Aorta (tissue), 5 donors: ENCODE data around the gene ANKRD11. TPM values are rescaled to one million over a fixed set of nuclear protein-coding genes. Genes with fewer than 3 reads are reported as not detected.

Experiments used
- ATAC-seq: fragments of 200-7000 bp; cut with Tn5 transposase; one replicate; pipeline ENCODE4 v1.9.1; 2022; ENCODE audit warnings: moderate library complexity; ENCODE audit not compliant: low FRiP score
- DNase-seq, 2 donors: peaks; one replicate each; pipeline ENCODE4 v3.0.0-alpha.2; 2020
- H3K27ac ChIP-seq, 2 donors: one replicate each; pipeline ENCODE4 v1.5.1; 2013; ENCODE audit warnings: low read length in 2 of 2, mild to moderate bottlenecking in 2 of 2, moderate library complexity in 2 of 2, control low read depth in 1 of 2, inconsistent platforms in 1 of 2, low read depth in 1 of 2
- H3K27me3 ChIP-seq, 2 donors: one replicate each; pipeline ENCODE4 v1.6.1; 2013; ENCODE audit warnings: control low read depth in 1 of 2, low read length in 1 of 2, mild to moderate bottlenecking in 1 of 2, moderate library complexity in 1 of 2; ENCODE audit not compliant: insufficient read depth in 2 of 2, control insufficient read depth in 1 of 2
- H3K36me3 ChIP-seq, 2 donors: one replicate each; pipeline ENCODE4 v1.6.1; 2013; ENCODE audit warnings: control low read depth in 1 of 2, low read length in 1 of 2, mild to moderate bottlenecking in 1 of 2; ENCODE audit not compliant: insufficient read depth in 2 of 2, control insufficient read depth in 1 of 2
- H3K4me1 ChIP-seq, 2 donors: one replicate each; pipeline ENCODE4 v1.6.1; 2013; ENCODE audit warnings: low read length in 2 of 2, control low read depth in 1 of 2, mild to moderate bottlenecking in 1 of 2, moderate library complexity in 1 of 2; ENCODE audit not compliant: insufficient read depth in 2 of 2, control insufficient read depth in 1 of 2
- H3K4me3 ChIP-seq, 2 donors: one replicate each; pipeline ENCODE4 v1.5.1; 2013; ENCODE audit warnings: low read length in 2 of 2, control low read depth in 1 of 2, mild to moderate bottlenecking in 1 of 2
- H3K9me3 ChIP-seq: one replicate; pipeline ENCODE4 v1.6.1; 2013; ENCODE audit warnings: mild to moderate bottlenecking, low read length; ENCODE audit not compliant: control insufficient read depth
- WGBS, 2 donors: extraction: QIAGEN DNeasy Blood & Tissue Kit; methylation state at CpG; one replicate each; pipeline ENCODE4 v1.1.7; 2013; 5-methylcytosine and 5-hydroxymethylcytosine counted together
- intact Hi-C, 2 donors: fragments of 100-400 bp; cut with DNase I; formaldehyde crosslinking; loops; one replicate each; pipeline versions ENCODE4 v1.14.2 to v1.15.0; 2022
- polyA plus RNA-seq, 2 donors: library from polyadenylated mRNA; stranded (reverse); fragments of 200-250 nt; gene quantifications; one replicate each; pipeline ENCODE4 v1.2.3, GENCODE V29; 2013
- total RNA-seq, 2 donors: library from RNA; stranded (reverse); fragmentation: NEBNext Ultra II Directional; extraction: Animal tissue kit (Norgen Biotek cat#: 25700); gene quantifications; one replicate each; pipeline ENCODE4 v1.2.1, GENCODE V29; 2021
- donor health status: healthy with polysubstance abuse.
- donor health status: Bipolar disorder and iron deficiency.
- donor health status: DM: no; HTN: no; CAD: no.
- donor health status: DM: no; HTN: no; CAD: no.
- donor health status: DM: yes; HTN: yes; CAD: no.

The ANKRD11 gene
- total and polyA plus RNA-seq, 4 donors = 34.6 to 139 (median 90.1) TPM

DNA sequence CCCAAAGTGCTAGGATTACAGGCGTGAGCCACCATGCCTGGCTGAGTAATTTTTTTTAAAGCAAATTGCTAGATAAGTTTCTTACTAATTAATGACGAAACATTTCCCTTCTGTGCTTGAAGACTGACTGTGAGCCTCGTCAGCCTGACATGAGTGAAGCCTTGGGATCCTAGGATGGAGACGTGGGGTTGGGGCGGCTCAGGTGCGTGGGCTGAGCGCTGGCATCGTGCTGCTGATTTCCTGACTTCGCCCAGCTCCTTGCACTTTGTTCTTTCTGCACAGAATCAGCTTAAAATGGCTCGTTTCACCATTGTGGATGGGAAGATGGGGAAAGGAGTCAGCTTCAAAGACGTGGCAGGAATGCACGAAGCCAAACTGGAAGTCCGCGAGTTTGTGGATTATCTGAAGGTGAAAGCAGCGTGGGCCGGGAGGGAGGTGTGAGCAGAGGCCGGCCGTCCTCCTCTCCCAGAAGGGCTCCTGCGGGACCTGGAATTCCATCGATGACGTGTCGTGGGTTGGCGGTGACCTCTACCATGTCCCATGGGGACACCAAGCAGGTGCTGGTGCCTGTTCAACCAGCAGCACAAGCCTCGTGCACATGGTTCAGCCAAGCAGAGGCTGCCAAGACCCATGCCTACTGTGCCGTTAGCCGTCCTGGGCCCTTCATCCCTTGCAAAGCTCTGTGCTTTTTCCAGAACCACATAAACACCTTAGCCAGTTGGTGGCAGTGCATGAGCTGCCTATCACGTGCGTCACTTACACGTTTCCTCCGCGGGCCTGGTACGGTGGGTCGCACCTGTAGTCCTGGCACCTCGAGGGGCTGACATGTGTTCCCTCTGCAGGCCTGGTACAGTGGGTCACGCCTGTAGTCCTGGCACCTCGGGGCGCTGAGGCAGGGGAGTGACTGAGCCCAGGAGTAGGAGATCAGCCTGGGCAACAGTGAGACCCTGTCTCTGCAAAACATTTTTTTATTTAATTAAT, 40.3 kb upstream of the ANKRD11 start:
- intact Hi-C loops = no loop called here
- 88 to 89% methylated on average over 37 of the region's 37 CpGs for WGBS, 2 donors
- Histone ChIP-seq H3K36me3 (peaks cover 0 to 6% of the 10 kb centered on the region in 2 donors), H3K4me1 (no peaks in the 10 kb centered on the region), H3K9me3 (no peaks in the 10 kb centered on the region), H3K27me3 (no peaks in the 10 kb centered on the region), H3K27ac (no peak overlapping the region), H3K4me3 (no peak overlapping the region)
- no peak for ATAC-seq
- no peak for DNase-seq

DNA sequence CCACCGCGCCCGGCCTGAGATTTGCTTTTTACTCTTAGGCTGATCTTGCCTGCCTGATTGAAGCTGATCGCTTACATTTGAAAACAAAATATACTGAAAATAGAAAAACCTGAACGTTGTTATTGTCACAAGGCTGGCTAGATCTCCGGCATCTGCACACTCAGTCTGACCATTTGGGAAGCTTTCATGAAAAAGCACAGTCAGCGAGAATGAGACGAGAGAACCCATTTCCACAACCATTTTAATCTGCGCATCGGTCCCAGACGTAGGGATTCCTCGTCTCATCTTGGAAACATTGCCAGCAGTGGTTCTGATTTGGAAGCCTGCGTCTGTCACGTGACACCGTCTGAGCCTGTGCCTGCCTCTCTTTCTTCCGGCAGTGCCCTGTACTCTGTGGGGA, 38.7 kb upstream of the ANKRD11 start:
- 86 to 89% methylated on average over 16 of the region's 16 CpGs for WGBS, 2 donors
- no peak overlapping the region for H3K27ac ChIP-seq

DNA sequence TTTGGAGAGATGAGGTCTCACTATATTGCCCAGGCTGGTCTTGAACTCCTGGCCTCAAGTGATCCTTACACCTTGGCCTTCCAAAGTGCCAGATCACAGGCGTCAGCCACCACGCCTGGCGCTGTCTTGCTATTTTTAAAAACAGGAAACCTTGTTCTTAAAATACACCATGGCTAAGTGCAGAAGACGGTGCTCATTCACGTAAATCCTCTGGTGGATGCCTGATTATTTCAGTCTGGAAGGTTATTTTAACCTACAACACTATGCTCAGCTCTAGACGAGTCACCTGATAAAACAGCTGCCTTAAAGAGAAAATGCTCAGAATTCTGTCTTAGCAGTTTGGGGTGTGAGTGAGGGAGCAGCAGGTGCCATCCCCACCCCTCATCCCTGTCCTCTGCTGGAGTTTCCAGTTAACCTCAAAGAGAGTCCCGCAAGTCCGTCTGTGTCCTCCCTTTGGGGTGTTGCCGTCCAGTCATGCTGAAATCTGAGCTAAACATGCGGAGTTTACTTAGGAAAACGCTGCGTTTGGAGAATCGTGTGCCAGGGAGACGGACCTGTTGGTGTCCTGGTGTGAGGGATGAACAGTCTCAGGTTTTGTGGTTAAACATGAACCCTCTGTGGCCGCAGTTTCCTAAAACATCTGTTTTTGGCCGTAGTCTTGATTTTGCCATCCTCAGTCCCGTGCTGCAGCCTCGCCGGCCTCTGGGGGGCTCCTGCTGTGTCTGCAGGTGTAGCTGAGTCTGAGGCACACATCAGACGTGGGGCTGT, 35.0 kb upstream of the ANKRD11 start:
- H3K9me3 ChIP-seq = no peaks in the 10 kb centered on the region
- peaks cover 0 to 7% of the 10 kb centered on the region in 2 donors for H3K36me3 ChIP-seq
- ATAC-seq (no peak), DNase-seq (no peak)
- H3K4me1 ChIP-seq = no peaks in the 10 kb centered on the region
- H3K27ac ChIP-seq = no peak overlapping the region
- H3K4me3 ChIP-seq = no peak overlapping the region
- H3K27me3 ChIP-seq = no peaks in the 10 kb centered on the region
- intact Hi-C loops = no loop called here
- WGBS, 2 donors = 72 to 78% methylated on average over 20 of the region's 20 CpGs

More for the DNA sequence above, 38.7 kb upstream of the ANKRD11 start:
- Histone ChIP-seq H3K9me3 (no peaks in the 10 kb centered on the region), H3K4me1 (no peaks in the 10 kb centered on the region), H3K36me3 (peaks cover 0 to 5% of the 10 kb centered on the region in 2 donors), H3K4me3 (no peak overlapping the region), H3K27me3 (no peaks in the 10 kb centered on the region)
- ATAC-seq = no peak
- intact Hi-C loops = no loop called here
- DNase-seq = no peak

DNA sequence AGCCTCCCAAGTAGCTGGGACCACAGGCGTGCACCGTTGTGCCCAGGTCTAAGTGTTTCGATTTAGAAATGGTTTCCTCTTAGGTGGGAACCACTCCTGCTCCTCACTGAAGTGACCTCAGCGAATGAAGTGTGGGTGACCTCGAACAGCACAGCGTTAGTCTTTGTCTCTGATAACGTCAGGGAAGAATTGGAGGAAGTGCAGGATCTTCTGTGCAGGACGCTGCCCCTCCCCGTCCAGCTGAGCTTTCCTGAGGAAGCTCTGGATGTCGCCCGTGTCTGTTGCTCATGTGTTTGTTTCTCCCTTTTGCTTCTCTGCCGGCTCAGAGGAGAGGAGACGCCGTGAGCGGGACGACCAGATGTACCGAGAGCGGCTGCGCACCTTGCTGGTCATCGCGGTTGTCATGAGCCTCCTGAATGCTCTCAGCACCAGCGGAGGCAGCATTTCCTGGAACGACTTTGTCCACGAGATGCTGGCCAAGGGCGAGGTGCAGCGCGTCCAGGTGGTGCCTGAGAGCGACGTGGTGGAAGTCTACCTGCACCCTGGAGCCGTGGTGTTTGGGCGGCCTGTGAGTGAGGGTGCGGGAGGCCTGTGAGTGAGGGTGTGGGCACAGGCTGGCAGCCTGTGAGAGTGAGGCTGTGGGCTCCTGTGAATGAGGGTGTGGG, 33.5 kb upstream of the ANKRD11 start:
- intact Hi-C loops = no loop called here
- H3K4me3 ChIP-seq = no peak overlapping the region
- no peak for ATAC-seq

DNA sequence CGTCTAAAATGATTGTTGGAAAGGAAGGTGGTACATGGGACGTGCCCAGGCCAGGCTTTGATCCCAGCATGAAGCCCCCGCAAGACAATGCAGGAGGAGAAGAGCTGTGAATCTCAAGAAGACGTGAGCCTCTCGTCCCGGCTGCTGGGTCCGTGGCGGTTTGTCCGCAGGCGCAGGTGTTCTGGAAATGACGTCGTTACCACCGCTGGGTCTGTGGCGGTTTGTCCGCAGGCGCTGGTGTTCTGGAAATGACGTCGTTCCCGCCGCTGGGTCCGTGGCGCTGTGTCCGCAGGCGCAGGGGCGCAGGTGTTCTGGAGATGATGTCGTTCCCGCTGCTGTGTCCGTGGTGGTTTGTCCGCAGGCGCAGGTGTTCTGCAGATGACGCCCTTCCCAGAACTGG, 31.9 kb upstream of the ANKRD11 start:
- WGBS, 2 donors = 91 to 92% methylated on average over 31 of the region's 31 CpGs
- H3K4me1 ChIP-seq = no peaks in the 10 kb centered on the region
- intact Hi-C loops = no loop called here
- no peaks in the 10 kb centered on the region for H3K9me3 ChIP-seq
- peaks cover 0 to 11% of the 10 kb centered on the region in 2 donors for H3K36me3 ChIP-seq
- DNase-seq = no peak
- H3K27me3 ChIP-seq = no peaks in the 10 kb centered on the region
- no peak overlapping the region for H3K4me3 ChIP-seq
- no peak for ATAC-seq
- no peak overlapping the region for H3K27ac ChIP-seq

More for the DNA sequence above, 33.5 kb upstream of the ANKRD11 start:
- no peaks in the 10 kb centered on the region for H3K9me3 ChIP-seq
- H3K27me3 ChIP-seq = no peaks in the 10 kb centered on the region
- whole genome bisulfite sequencing, 2 donors = 91 to 92% methylated on average over 31 to 32 of the region's 32 CpGs
- H3K27ac ChIP-seq = no peak overlapping the region
- no peak for DNase-seq
- H3K36me3 ChIP-seq = peaks cover 0 to 7% of the 10 kb centered on the region in 2 donors
- H3K4me1 ChIP-seq = no peaks in the 10 kb centered on the region

DNA sequence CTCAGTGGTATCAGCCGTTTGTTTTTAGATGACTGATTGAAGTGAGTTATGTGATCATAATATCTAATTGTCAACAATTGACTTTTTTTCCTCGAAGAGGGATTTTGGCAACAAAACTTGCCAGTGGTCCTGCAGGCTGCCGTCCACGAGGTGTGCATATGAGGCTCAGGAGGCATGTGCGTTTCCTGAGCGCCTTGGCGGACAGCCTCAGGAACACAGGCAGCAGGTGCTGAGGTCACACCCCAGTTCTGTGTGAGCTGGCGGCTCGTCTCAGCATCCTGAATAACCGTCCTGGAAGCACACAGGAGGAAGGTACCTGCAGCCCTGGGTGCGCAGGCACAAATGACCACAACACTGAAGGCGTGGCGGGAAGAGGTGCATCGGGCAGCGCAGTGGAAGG, 29.5 kb upstream of the ANKRD11 start:
- Histone ChIP-seq H3K4me1 (no peaks in the 10 kb centered on the region), H3K27ac (no peak overlapping the region), H3K9me3 (no peaks in the 10 kb centered on the region), H3K4me3 (no peak overlapping the region), H3K36me3 (peaks cover 0 to 11% of the 10 kb centered on the region in 2 donors), H3K27me3 (no peaks in the 10 kb centered on the region)
- intact Hi-C loops = no loop called here
- 83 to 90% methylated on average over 15 of the region's 15 CpGs for WGBS, 2 donors
- ATAC-seq = no peak
- DNase-seq = no peak

DNA sequence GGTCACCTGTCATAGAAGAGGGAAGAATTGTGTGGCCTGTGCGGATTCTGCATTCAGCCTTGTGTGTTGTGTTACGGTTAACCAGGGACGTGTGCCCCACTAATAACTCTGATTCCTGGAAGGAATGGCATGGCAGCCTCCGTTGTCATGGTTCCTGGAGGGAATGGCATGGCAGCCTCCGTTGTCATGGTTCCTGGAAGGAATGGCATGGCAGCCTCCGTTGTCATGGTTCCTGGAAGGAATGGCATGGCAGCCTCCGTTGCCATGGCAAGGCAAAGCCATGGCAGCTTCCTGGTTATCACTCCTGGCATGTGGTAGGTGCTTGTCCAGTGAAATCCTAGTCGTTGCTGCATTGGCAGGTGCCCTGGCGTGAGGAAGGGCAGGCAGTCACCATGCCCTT, 26.8 kb upstream of the ANKRD11 start:
- DNase-seq = no peak
- Histone ChIP-seq H3K36me3 (peaks cover 3 to 6% of the 10 kb centered on the region in 2 donors), H3K4me3 (no peak overlapping the region), H3K27me3 (no peaks in the 10 kb centered on the region), H3K4me1 (no peaks in the 10 kb centered on the region), H3K9me3 (no peaks in the 10 kb centered on the region), H3K27ac (no peak overlapping the region)
- WGBS, 2 donors = 81 to 84% methylated on average over 9 of the region's 9 CpGs
- intact Hi-C loops = no loop called here
- no peak for ATAC-seq

DNA sequence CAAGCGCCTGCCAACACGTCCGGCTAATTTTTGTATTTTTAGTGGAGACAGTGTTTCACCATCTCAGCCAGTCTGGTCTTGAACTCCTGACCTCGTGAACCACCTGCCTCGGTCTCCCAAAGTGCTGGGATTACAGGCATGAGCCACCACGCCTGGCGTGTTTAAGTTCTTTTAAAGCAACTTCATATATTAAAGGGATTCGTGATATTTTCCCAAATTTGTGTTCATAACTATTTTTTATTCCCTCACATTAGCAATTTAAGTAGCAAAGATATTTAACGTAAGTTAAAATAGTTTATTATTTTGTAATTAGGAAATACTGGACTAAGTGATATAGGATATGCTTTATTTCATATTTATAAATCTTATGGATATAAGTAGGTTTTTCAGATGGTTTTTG, 22.1 kb upstream of the ANKRD11 start:
- DNase-seq = no peak
- H3K27me3 ChIP-seq = no peaks in the 10 kb centered on the region
- no peaks in the 10 kb centered on the region for H3K9me3 ChIP-seq
- no peak for ATAC-seq
- no peak overlapping the region for H3K4me3 ChIP-seq
- H3K4me1 ChIP-seq = no peaks in the 10 kb centered on the region
- H3K27ac ChIP-seq = no peak overlapping the region
- intact Hi-C loops = no loop called here
- WGBS, 2 donors = 86 to 90% methylated on average over 9 of the region's 9 CpGs
- peaks cover 3% of the 10 kb centered on the region in 2 donors for H3K36me3 ChIP-seq
